CD4-positive, alpha-beta T cell treated with Interleukin-1 beta for 1 hour (primary cell): ENCODE measurements around the gene PIP.
"Not testable (repeated sequence)": the region's sequence is repeated elsewhere in the genome, so short reads cannot be mapped to it uniquely, and the experiment has no call there.

ENCODE experiments used
- DNase-seq, 2 donors: peaks; one replicate each; pipeline ENCODE4 v3.0.0-alpha.2; 2020 to 2022

Gene PIP

GRCh38 chr7:143131781-143132180 is at the start of gene PIP:
Gene PIP (plus strand): TSS chr7:143132077. CDS start chr7:143132117, 40 bp downstream.
- DNase-seq = no peak

DNA sequence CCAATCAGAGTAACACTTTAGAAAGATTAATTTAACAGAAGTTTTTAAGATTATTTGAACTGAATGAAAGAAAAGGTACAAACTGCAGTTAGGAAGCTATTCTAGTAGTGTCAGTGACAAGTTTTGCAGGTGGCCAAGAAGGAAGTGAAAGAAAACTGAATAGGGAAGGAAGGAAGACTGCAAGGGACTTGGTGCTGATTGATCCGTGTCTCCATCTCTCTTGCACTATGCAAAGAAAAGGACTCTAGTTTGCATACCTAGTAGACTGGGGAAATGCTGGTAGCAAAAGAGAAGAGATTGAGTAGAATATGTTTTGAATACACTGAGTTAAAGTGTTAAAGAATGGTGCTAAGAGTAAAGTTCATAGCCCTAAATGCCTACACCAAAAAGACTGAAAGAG is 46.8 kb upstream of the PIP start:
- peak in 1 of 2 donors; percentile 12 for DNase-seq

DNA sequence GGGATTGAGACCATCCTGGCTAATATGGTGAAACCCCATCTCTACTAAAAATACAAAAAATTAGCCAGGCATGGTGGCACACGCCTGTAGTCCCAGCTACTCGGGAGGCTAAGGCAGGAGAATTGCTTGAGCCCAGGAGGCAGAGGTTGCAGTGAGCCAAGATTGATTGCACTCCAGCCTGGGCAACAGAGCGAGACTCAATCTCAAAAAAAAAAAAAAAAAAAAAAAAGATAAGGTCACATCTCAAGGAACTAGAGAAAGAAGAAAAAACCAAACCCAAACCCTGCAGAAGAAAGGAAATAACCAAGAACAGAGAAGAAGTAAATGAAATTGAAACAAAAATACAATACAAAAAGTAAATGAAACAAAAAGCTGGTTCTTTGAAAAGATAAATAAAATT is 46.3 kb upstream of the PIP start:
- DNase-seq = not testable (repeated sequence)

GRCh38 chr7:143088549-143089231 is 43.2 kb upstream of the PIP start:
- DNase-seq = not testable (repeated sequence)

DNA sequence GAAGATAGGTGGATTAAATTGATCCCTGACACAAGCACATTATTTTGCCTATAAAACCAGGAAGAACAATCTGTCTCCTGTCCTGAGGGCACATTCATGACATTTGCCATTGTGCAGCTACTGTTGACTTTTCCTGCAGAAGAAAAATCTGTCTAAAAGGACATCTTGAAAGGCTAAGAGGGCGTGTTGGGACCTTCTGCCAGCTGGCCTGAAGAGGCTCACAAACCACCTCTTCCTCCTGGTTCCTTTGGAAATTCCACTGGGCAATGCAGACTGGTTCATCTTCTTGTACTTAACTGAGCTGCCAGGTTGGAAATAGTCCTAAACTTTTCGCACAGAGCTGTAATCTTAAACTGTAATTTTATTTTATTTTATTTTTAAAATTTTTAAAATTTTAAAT is 35.7 kb upstream of the PIP start:
- DNase-seq = no peak

DNA sequence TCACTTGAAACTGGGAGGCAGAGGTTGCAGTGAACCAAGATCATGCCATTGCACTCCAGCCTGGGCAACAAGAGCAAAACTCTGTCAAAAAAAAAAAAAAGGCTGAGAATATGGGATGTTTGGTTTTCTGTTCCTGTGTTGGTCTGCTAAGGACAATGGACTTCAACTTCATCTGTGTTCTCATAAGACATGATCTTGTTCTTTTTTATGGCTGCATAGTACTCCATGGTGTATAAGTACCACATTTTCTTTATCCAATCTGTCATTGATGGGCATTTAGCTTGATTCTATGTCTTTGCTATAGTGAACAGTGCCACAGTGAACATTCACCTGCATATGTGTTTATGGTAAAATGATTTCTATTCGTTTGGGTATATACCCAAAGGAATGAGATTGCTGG is 32.3 kb upstream of the PIP start:
- DNase-seq = not testable (repeated sequence)

GRCh38 chr7:143104759-143105158 is 27.1 kb upstream of the PIP start:
- no peak for DNase-seq

- DNase-seq = not testable (repeated sequence)
Observed at GRCh38 chr7:143108019-143108418, 23.9 kb upstream of the PIP start.

DNA sequence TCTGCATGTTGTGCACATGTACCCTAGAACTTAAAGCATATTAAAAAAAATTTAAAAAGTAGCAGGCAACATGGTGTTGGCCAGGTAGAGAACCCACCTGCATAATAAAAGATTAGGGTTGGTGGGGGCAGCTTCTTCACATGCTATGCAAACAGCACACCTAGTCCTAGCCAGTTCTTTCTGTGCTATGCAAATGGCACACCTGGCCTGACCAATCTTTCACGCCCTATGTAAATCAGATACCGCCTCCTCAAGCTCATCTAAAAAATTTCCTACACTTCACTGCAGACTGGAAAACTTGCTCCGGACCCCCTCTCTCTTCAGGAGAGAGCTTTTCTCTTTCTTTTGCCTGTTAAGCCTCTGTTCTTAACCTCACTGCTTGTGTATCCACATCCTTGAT is 14.5 kb upstream of the PIP start:
- DNase-seq = no peak

DNA sequence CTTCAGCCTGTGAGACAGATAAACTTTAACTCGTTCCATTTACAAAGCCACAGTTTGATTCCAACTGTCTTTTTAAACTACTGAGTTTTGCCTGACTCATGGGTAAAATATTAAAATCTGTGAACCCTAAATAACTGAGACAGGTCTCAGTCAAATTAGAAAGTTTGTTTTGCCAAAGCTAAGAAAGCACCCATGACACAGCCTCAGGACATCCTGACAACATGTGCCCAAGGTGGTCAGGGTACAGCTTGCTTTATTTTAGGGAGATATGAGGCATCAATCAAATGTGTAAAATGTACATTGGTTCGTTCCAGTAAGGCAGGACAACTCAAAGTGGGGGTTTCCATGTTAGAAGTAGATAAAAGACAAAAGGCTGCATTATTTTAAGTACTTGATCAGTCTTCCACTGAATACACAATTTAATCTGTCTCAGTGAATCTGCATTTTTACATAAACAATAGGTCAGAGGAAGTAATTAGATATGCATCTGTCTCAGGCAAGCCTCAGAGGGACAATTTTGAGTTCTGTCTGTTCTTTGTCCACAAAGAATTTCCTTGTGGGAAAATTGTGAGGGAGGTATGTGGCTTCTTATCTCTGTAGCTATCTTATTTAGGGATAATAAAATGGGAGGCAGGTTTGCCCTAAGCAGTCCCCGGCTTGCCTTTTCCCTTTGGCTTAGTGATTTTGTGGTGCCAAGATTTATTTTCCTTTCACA is 11.0 kb upstream of the PIP start:
- DNase-seq = no peak

- DNase-seq = not testable (repeated sequence)
Observed at GRCh38 chr7:143123326-143123725, 8.6 kb upstream of the PIP start.

- DNase-seq = no peak
Observed at GRCh38 chr7:143126146-143126545, 5.7 kb upstream of the PIP start.

DNA sequence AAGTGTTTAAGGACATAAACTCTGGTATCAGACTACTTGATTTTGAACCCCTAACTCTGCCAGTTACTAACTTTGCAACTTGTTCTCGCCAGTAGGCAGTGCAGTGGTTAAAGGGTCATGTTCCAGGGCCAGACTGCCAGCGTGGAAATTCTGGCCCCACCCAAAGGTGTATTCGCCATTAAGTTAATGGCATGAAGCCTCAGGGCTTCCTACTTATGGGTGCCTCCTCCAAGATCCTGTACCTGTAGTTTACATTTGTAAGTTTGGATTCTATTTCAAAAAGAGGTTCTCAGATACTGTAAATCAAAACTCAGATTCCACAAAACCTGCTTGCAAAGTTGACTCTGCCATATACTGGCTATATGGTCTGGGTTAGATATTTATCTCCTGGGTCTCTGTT is 2.8 kb upstream of the PIP start:
- no peak for DNase-seq

DNA sequence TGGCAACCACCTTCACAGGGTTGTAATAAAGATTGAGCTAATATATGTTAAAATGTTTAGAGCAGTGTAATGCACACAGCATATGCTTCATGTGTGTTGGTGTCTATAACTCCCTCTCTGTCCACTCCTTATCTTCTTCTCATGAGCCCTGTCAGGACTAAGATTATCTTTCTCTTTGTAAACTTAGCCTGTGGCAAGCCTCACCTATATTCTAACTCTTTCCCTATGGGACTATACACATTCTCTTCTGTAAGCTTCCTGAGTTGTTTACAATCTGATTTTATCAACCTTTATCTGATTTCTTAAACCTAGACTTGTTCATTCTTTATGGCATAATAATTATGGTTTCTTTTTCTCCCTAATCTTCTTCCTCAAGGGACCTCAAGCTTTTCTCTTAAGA is 2.4 kb upstream of the PIP start:
- DNase-seq = no peak

GRCh38 chr7:143130541-143130940 is 1.3 kb upstream of the PIP start:
- DNase-seq = no peak

DNA sequence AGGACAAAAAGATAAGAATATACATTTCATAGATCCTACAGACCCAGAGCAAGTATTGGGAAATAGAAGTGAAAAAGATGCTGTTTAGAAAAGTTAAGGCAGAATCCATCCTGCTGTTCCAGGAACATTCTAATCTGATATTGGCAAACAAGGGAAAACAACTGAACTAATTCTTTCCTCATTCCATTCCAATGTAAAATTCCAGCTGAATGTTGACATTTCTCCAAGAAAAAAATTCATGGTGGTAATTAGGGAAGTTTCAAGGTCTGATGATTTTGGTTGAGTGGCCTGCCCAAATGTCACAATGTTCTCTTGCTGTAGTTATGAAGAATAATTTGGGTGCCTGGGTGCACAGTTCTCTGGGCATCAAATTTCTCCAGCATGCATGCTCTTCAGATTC is 15.2 kb downstream of the PIP start:
- no peak for DNase-seq

DNA sequence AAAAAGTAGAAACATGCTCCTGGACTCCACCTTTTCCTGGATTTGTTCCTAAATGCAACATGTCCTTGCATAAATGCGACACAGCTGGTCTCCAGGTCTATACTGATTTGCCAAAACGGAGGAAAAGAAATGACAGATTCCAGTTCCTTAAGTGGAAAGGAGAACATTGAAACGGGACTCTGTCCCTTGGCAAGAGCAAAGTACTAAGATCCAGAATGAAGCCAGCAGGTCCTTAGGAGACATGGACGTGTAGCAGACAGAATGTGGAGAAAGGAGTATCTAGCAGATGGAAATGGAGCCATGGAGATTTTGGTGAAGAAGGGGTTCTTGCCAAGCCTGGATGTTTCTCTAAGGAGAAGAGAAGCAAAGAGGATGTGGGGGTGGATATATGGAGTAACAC is 16.2 kb downstream of the PIP start:
- DNase-seq = no peak

DNA sequence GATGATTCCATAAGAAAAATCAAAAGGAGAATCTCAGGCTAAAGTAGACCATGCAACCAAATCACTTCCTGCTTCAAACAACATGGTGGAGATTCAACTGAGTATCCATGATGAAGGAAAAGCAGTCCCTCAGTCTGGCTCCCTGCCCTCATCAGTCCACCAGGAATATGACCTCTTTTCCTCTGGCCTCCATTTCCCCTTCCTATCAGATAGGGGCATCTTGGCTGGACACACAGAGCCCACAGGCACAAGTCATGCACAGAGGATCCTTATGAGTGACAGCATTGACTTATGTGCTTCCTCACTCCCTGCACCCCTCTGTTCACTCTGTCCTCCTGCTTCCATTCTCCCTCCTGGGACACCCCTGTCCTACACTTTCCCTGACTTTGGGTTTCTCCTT is 16.8 kb downstream of the PIP start:
- no peak for DNase-seq

DNA sequence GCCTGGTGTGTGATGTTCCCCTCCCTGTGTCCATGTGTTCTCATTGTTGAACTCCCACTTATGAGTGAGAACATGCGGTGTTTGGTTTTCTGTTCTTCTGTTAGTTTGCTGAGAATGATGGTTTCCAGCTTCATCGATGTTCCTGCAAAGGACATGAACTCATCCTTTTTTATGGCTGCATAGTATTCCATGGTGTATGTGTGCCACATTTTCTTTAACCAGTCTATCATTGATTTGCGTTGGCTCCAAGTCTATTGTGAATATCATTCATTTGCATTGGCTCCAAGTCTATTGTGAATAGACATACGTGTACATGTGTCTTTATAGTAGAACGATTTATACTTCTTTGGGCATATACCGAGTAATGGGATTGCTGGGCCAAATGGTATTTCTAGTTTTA is 18.8 kb downstream of the PIP start:
- not testable (repeated sequence) for DNase-seq

DNA sequence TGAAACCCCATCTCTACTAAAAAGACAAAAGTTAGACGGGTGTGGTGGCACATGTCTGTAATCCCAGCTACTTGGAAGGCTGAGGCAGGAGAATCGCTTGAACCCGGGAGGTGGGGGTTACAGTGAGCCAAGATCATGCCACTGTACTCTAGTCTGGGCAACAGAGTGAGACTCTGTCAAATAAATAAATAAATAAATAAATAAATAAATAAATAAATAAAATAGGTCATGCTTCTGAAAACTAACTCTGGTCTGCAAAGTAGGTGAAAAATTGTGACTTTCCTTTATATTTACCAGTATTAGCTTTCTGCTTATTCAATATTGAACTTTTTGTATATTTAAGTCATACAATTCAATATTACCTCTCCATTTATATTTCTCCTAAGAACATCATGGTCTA is 26.7 kb downstream of the PIP start:
- DNase-seq = not testable (repeated sequence)

DNA sequence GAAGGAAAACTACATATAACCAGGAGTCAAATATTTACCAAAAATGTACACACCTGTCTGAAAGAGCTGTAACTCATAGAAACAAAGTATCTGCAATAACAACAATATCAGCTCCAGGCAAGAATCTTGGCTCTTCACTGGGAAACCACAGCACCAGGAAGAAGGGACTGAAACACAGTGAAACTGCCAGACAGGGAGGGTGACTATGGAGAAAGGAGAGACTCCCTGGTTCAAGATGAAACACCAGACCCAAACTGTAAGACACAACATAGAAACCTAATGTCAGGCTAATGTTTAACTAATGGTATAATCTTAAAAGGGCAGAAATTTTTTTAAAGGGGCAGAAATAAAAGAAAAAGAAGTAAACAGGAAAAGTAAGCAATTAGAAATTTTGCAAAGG is 39.8 kb downstream of the PIP start:
- DNase-seq = no peak

- no peak for DNase-seq
Observed at GRCh38 chr7:143172354-143172753, 40.5 kb downstream of the PIP start.

DNA sequence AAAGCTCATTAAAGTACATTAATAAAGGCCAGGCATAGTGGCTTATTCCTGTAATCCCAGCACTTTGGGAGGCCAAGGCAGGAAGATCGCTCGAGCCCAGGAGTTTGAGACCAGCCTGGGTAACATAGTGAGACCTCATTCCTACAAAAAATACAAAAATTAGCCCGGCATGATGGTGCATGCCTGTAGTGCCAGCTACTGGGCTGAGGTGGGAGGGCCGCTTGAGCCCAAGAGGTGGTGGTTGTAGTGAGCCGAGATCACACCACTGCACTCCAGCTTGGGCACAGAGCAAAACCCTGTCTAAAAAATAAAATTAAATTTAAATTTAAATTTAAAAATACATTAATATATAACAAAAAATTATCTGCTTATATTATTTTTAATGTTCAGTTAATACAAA is 44.3 kb downstream of the PIP start:
- no peak for DNase-seq

- no peak for DNase-seq
Observed at GRCh38 chr7:143177374-143178119, 45.7 kb downstream of the PIP start.
